Kidney (tissue), 22 donors: ENCODE measurements around the gene CENPU. TPM values are rescaled to one million over a fixed set of nuclear protein-coding genes. Genes with fewer than 3 reads are reported as not detected.
"Not testable (repeated sequence)": the region's sequence is repeated elsewhere in the genome, so short reads cannot be mapped to it uniquely, and the experiment has no call there.

Experiments
- DNase-seq, 5 donors: peaks; one replicate each; pipeline ENCODE4 v3.0.0-alpha.2; 2013 to 2020
- FAIRE-seq: peaks from 2 replicates; lab custom pipeline; 2012; peaks lifted over from hg19 to GRCh38; lab: Jason Lieb, UNC
- H3K27ac ChIP-seq, 2 donors: one replicate each; pipeline ENCODE4 v1.7.0; 2013; ENCODE audit warnings: low read depth in 2 of 2, low read length in 2 of 2, inconsistent platforms in 1 of 2
- H3K27me3 ChIP-seq: one replicate; pipeline ENCODE4 v1.7.1; 2013; ENCODE audit warnings: low read length, inconsistent platforms; ENCODE audit not compliant: control insufficient read depth, insufficient read depth
- H3K36me3 ChIP-seq, 3 donors: one replicate each; pipeline versions ENCODE4 v1.7.0 to v1.7.1; 2013; ENCODE audit warnings: low read length in 3 of 3, control low read depth in 1 of 3, inconsistent platforms in 1 of 3; ENCODE audit not compliant: insufficient read depth in 3 of 3, control insufficient read depth in 2 of 3
- H3K4me1 ChIP-seq, 3 donors: one replicate each; pipeline versions ENCODE4 v1.7.0 to v1.7.1; 2013; ENCODE audit warnings: low read length in 3 of 3, inconsistent platforms in 1 of 3, low read depth in 1 of 3; ENCODE audit not compliant: control insufficient read depth in 2 of 3, insufficient read depth in 2 of 3
- H3K4me3 ChIP-seq, 3 donors: one replicate each; pipeline versions ENCODE4 v1.7.0 to v1.8.1; 2013; ENCODE audit warnings: low read length in 3 of 3, control low read depth in 1 of 3, inconsistent platforms in 1 of 3
- H3K9ac ChIP-seq, 3 donors: one replicate each; pipeline versions ENCODE4 v1.7.0 to v1.7.1; 2013; ENCODE audit warnings: low read length in 3 of 3, control low read depth in 1 of 3, inconsistent platforms in 1 of 3
- H3K9me3 ChIP-seq, 3 donors: one replicate each; pipeline versions ENCODE4 v1.7.0 to v1.7.1; 2013; ENCODE audit warnings: low read length in 3 of 3, control low read depth in 1 of 3, inconsistent platforms in 1 of 3; ENCODE audit not compliant: control insufficient read depth in 2 of 3, insufficient read depth in 1 of 3
- intact Hi-C: fragments of 100-400 bp; cut with DNase I; formaldehyde crosslinking; loops from one replicate; pipeline ENCODE4 v1.11.1; 2022
- long read RNA-seq, 10 donors: library from polyadenylated mRNA in 1 of 10; unstranded in 1 of 10; transcript quantifications; one replicate each; pipeline ENCODE4 v2.0.0 and lab custom pipeline, GENCODE V29; 2021 to 2026
- polyA plus RNA-seq: library from polyadenylated mRNA; stranded (reverse); fragments of 350-450 nt; fragmentation: Illumina TruSeq; extraction: RNeasy Lipid Tissue Mini Kit (QIAGEN cat#74804); gene quantifications from one replicate; pipeline ENCODE4 v1.2.3, GENCODE V29; 2014; ENCODE audit warnings: low read depth, low replicate concordance; ENCODE audit not compliant: insufficient read depth
- total RNA-seq: library from RNA; stranded (reverse); fragmentation: NEBNext Ultra II Directional; extraction: Animal tissue kit (Norgen Biotek cat#: 25700); gene quantifications from one replicate; pipeline ENCODE4 v1.2.1, GENCODE V29; 2021
- TF ChIP-seq, protein P1 (sequence below): IDR thresholded peaks from 3 replicates; pipeline ENCODE4 v1.5.1; 2012; ENCODE audit warnings: mild to moderate bottlenecking, moderate library complexity, borderline replicate concordance; ENCODE audit not compliant: insufficient read depth; ENCODE audit errors: extremely low read depth
- donor health status: control.
- donor health status: control.
- donor health status: control.
- donor health status: control.
- donor health status: control.
- donor health status: DM: yes; HTN: yes; CAD: no.
- donor health status: Normal renal cell carcinoma (clear cell type).

The CENPU gene, protein sequence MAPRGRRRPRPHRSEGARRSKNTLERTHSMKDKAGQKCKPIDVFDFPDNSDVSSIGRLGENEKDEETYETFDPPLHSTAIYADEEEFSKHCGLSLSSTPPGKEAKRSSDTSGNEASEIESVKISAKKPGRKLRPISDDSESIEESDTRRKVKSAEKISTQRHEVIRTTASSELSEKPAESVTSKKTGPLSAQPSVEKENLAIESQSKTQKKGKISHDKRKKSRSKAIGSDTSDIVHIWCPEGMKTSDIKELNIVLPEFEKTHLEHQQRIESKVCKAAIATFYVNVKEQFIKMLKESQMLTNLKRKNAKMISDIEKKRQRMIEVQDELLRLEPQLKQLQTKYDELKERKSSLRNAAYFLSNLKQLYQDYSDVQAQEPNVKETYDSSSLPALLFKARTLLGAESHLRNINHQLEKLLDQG
- total RNA-seq: 2.5 TPM
- polyA plus RNA-seq: 2.2 TPM
- long read RNA-seq, donor 1, partial matches to known transcripts: 0 of 7 reads
- long read RNA-seq, donor 1, other reads (novel, unspliced or antisense): 0 of 7 reads
- long read RNA-seq, donor 2, transcript CENPU-201 (13 exons, 1,998 nt): major isoform, 5 of 13 reads
- long read RNA-seq, donor 2, partial matches to known transcripts: 5 of 13 reads
- long read RNA-seq, donor 2, other reads (novel, unspliced or antisense): 0 of 13 reads
- long read RNA-seq, donor 3, partial matches to known transcripts: 0 of 6 reads
- long read RNA-seq, donor 3, other reads (novel, unspliced or antisense): 0 of 6 reads
- long read RNA-seq, donor 4, transcript CENPU-201 (13 exons, 1,998 nt): major isoform, 8 of 9 reads
- long read RNA-seq, donor 4, partial matches to known transcripts: 0 of 9 reads
- long read RNA-seq, donor 4, other reads (novel, unspliced or antisense): 0 of 9 reads
- long read RNA-seq, donor 5, partial matches to known transcripts: 0 of 1 reads
- long read RNA-seq, donor 5, other reads (novel, unspliced or antisense): 0 of 1 reads
- long read RNA-seq, donor 6, transcript CENPU-201 (13 exons, 1,998 nt): major isoform, 13 of 16 reads
- long read RNA-seq, donor 6, partial matches to known transcripts: 0 of 16 reads
- long read RNA-seq, donor 6, other reads (novel, unspliced or antisense): 0 of 16 reads
- long read RNA-seq, donor 7, partial matches to known transcripts: 0 of 2 reads
- long read RNA-seq, donor 7, other reads (novel, unspliced or antisense): 0 of 2 reads
- long read RNA-seq, donor 8, partial matches to known transcripts: 0 of 4 reads
- long read RNA-seq, donor 8, other reads (novel, unspliced or antisense): 0 of 4 reads
- long read RNA-seq, donor 9, partial matches to known transcripts: 0 of 3 reads
- long read RNA-seq, donor 9, other reads (novel, unspliced or antisense): 0 of 3 reads
- long read RNA-seq, donor 10, partial matches to known transcripts: 0 of 3 reads
- long read RNA-seq, donor 10, other reads (novel, unspliced or antisense): 0 of 3 reads

DNA sequence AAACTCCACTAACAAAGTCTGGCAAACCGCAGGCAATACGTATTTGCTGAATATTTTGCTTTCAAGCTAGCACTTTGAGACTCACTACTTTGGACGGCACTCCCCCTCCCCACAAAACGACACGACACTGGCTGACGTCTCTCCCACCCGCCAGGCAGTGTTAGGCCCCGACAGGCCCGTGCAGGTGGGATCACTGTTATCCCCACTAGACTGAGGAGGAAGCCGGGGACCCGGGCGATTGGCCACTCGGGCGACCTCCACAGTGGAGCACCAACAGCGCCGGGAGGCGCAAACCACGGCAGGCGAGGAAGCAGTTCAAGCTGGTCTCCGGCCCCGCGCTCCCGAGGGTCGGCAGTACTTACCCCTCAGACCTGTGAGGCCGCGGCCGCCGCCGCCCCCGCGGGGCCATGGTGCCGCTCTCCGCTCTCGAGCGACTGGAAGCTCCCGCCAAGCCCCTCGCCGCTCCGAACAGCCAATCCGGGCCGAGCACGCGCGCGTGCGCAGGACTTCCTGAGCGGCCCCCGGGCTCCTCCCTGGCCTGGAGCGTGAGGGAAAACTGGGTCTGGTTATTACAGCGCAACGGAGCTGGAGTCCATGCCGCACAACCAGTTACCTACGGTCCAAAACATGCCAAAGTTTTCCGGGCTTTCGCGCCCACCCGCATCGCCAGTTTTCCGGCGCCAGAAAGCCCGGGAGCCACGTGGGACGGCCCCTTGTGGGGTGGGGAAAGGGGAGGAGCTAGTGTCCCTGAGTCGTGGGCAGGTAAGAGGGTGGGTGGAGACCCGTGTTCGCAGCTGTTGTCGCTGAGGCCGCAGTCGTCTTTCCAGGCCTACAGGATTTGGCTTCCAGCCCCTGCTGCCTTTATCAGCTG lies at the start of gene CENPU:
Gene CENPU, minus strand, starts transcription at position 443 of the 871 bp plus-strand sequence. Its CDS starts 34 bp downstream, at position 409.
- H3K36me3 ChIP-seq: no peaks in the 10 kb centered on the region
- TF ChIP-seq, protein P1, sequence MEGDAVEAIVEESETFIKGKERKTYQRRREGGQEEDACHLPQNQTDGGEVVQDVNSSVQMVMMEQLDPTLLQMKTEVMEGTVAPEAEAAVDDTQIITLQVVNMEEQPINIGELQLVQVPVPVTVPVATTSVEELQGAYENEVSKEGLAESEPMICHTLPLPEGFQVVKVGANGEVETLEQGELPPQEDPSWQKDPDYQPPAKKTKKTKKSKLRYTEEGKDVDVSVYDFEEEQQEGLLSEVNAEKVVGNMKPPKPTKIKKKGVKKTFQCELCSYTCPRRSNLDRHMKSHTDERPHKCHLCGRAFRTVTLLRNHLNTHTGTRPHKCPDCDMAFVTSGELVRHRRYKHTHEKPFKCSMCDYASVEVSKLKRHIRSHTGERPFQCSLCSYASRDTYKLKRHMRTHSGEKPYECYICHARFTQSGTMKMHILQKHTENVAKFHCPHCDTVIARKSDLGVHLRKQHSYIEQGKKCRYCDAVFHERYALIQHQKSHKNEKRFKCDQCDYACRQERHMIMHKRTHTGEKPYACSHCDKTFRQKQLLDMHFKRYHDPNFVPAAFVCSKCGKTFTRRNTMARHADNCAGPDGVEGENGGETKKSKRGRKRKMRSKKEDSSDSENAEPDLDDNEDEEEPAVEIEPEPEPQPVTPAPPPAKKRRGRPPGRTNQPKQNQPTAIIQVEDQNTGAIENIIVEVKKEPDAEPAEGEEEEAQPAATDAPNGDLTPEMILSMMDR: no peak
- no peaks in the 10 kb centered on the region for H3K27me3 ChIP-seq
- H3K9ac ChIP-seq: peak within 1 kb of the TSS; percentile 59 to 89 (median 72)
- H3K9me3 ChIP-seq: no peaks in the 10 kb centered on the region
- H3K4me1 ChIP-seq: peaks cover 0 to 7% (median 0%) of the 10 kb centered on the region in 3 donors
- H3K4me3 ChIP-seq: peak within 1 kb of the TSS; percentile 89 to 91 (median 90)
- H3K27ac ChIP-seq: peak within 1 kb of the TSS in 1 of 2 donors; percentile 53
- FAIRE-seq (peak; percentile 66), DNase-seq (peak; percentile 98 to 100 (median 99))
- intact Hi-C loops: no loop called here

DNA sequence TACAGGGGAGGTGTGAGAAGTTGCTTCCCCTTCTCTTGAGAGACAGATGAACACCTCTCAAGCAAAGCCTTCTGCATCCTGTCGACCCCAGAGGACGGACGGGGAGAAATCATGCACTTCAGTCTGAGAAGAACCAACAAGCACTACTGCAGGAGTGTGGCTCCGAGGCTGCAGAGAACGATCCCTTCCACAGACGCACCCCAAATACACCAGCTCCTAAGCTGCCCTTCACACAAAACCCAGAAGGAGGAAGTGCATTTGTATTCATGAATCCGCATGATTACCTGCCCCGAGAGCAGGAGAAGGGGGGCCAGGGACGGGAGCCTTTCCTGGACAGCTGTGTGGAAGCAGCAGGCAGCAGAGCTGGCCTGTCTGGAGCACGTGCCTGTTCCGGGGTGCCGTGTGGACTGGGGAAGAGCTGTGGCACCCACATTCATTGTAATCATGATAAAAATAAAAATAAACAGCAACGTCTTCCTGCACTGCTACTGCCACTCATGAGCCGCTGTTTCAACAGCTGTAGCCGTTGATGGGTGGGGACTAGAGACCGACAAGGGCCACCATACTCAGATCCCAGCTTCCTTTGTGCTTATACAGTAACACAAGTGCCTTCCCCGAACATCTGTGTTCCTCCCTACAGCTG lies 49.0 kb upstream of the CENPU start:
- intact Hi-C loops: no loop called here
- no peak overlapping the region for H3K4me3 ChIP-seq
- no peaks in the 10 kb centered on the region for H3K9me3 ChIP-seq
- H3K9ac ChIP-seq: no peak overlapping the region
- DNase-seq: peak in 4 of 5 donors; percentile 26 to 87 (median 40)
- no peaks in the 10 kb centered on the region for H3K27me3 ChIP-seq
- no peak for FAIRE-seq
- H3K36me3 ChIP-seq: peaks cover 0 to 37% (median 29%) of the 10 kb centered on the region in 3 donors
- no peak overlapping the region for H3K27ac ChIP-seq
- TF ChIP-seq, protein P1: no peak
- H3K4me1 ChIP-seq: peaks cover 0 to 8% (median 0%) of the 10 kb centered on the region in 3 donors

DNA sequence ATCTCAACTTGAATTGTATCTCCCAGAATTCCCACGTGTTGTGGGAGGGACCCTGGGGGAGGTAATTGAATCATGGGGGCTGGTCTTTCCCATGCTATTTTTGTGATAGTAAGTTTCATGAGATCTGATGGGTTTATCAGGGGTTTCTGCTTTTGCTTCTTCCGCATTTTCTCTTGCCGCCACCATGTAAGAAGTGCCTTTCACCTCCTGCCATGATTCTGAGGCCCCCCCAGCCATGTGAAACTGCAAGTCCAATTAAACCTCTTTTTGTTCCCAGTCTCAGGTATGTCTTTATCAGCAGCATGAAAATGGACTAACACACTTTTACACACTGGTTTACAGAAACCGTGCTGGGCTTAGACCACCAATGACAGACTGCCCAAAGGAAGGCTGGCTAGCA lies 45.3 kb upstream of the CENPU start:
- FAIRE-seq, H3K9ac ChIP-seq, H3K9me3 ChIP-seq, H3K27me3 ChIP-seq, H3K27ac ChIP-seq, H3K4me3 ChIP-seq, DNase-seq, H3K4me1 ChIP-seq, intact Hi-C loops: not testable (repeated sequence)
- H3K36me3 ChIP-seq: peaks cover 0 to 23% (median 22%) of the 10 kb centered on the region in 3 donors
